Testis (tissue), 3 donors: ENCODE results near the gene MEI4. TPM values are rescaled to one million over a fixed set of nuclear protein-coding genes. Genes with fewer than 3 reads are reported as not detected.

Experiments
- DNase-seq: peaks from one replicate; pipeline ENCODE4 v3.0.0-alpha.2; 2019
- H3K27ac ChIP-seq, 2 donors: fragments of 200-600 bp; sonication (generic); one replicate each; pipeline ENCODE4 v1.5.1; 2019
- H3K27me3 ChIP-seq: fragments of 200-600 bp; sonication (generic); one replicate; pipeline ENCODE4 v1.5.1; 2019
- H3K36me3 ChIP-seq: fragments of 200-600 bp; sonication (generic); one replicate; pipeline ENCODE4 v1.5.1; 2017; ENCODE audit warnings: low read depth; ENCODE audit errors: missing control alignments
- H3K4me1 ChIP-seq: fragments of 200-600 bp; sonication (generic); one replicate; pipeline ENCODE4 v1.5.1; 2019
- H3K4me3 ChIP-seq, 2 donors: fragments of 200-600 bp; sonication (generic); one replicate each; pipeline ENCODE4 v1.5.1; 2017 to 2019
- H3K9me3 ChIP-seq: fragments of 200-600 bp; sonication (generic); one replicate; pipeline ENCODE4 v1.5.1; 2017
- CTCF ChIP-seq, 3 experiments: fragments of 450-650 bp in 2 of 3; fragments of 200-600 bp in 1 of 3; sonication (generic) in 1 of 3; IDR thresholded peaks; one replicate each; pipeline ENCODE4 v1.5.1; 2016 to 2019; ENCODE audit warnings: antibody characterized with exemption in 3 of 3, mild to moderate bottlenecking in 2 of 3, moderate library complexity in 1 of 3
- POLR2A ChIP-seq: fragments of 450-650 bp; IDR thresholded peaks from one replicate; pipeline ENCODE4 v1.6.1; 2017; ENCODE audit warnings: antibody characterized with exemption, mild to moderate bottlenecking, moderate library complexity
- WGBS, 2 donors: methylation state at CpG; one replicate each; pipeline ENCODE4 v1.1.5; 2018; 5-methylcytosine and 5-hydroxymethylcytosine counted together
- intact Hi-C: fragments of 100-400 bp; cut with DNase I; formaldehyde crosslinking; loops from one replicate; pipeline ENCODE4 v1.15.1; 2023; ENCODE audit warnings: low total_unique reads
- polyA plus RNA-seq: library from polyadenylated mRNA; stranded (reverse); fragments of 350-450 nt; fragmentation: Illumina TruSeq; extraction: RNeasy Lipid Tissue Mini Kit (QIAGEN cat#74804); gene quantifications from one replicate; pipeline ENCODE4 v1.2.3, GENCODE V29; 2014; ENCODE audit warnings: low read depth, low replicate concordance; ENCODE audit not compliant: insufficient read depth
- total RNA-seq, 2 donors: library from RNA; depleted of rRNA; stranded (reverse); fragments of >200 nt; gene quantifications; one replicate each; pipeline ENCODE4 v1.2.3, GENCODE V29; 2016

The MEI4 gene
- total and polyA plus RNA-seq, 3 donors from 2014 or later = 6.3 to 7.3 (median 6.9) TPM

- H3K36me3 ChIP-seq = no peaks in the 10 kb centered on the region
- peak; percentile 17 for DNase-seq
- TF ChIP-seq POLR2A = no peak
- no peak for TF ChIP-seq CTCF (IDR thresholded peaks at IDR 0.05)
- H3K4me3 ChIP-seq = no peak overlapping the region
- H3K27me3 ChIP-seq = no peaks in the 10 kb centered on the region
- H3K27ac ChIP-seq = no peak overlapping the region
- intact Hi-C loops = no loop called here
- no peaks in the 10 kb centered on the region for H3K4me1 ChIP-seq
- no peaks in the 10 kb centered on the region for H3K9me3 ChIP-seq
These were observed 204.6 kb downstream of the MEI4 start for GRCh38 chr6:77857421-77857820.

GRCh38 chr6:77876300-77876699 lies 223.5 kb downstream of the MEI4 start:
- no peak for TF ChIP-seq CTCF (IDR thresholded peaks at IDR 0.05)
- no peak for TF ChIP-seq POLR2A
- Histone ChIP-seq H3K4me3 (no peak overlapping the region), H3K4me1 (no peaks in the 10 kb centered on the region), H3K36me3 (no peaks in the 10 kb centered on the region), H3K27me3 (no peaks in the 10 kb centered on the region), H3K27ac (no peak overlapping the region), H3K9me3 (no peaks in the 10 kb centered on the region)
- DNase-seq = no peak
- WGBS, 2 donors = 65 to 93% methylated on average over 2 of the region's 2 CpGs
- intact Hi-C loops = no loop called here

GRCh38 chr6:77879527-77879926 lies 226.7 kb downstream of the MEI4 start:
- intact Hi-C loops = no loop called here
- TF ChIP-seq POLR2A = no peak
- TF ChIP-seq CTCF (IDR thresholded peaks at IDR 0.05) = no peak
- WGBS, 2 donors = 68 to 70% methylated on average over 2 of the region's 2 CpGs

GRCh38 chr6:77880501-77880900 lies 227.7 kb downstream of the MEI4 start:
- intact Hi-C loops = no loop called here
- no peak overlapping the region for H3K27ac ChIP-seq
- H3K4me3 ChIP-seq = no peak overlapping the region
- H3K27me3 ChIP-seq = no peaks in the 10 kb centered on the region
- H3K4me1 ChIP-seq = no peaks in the 10 kb centered on the region
- DNase-seq = no peak
- no peaks in the 10 kb centered on the region for H3K9me3 ChIP-seq
- TF ChIP-seq POLR2A (no peak), CTCF (IDR thresholded peaks at IDR 0.05) (no peak)
- no peaks in the 10 kb centered on the region for H3K36me3 ChIP-seq
- WGBS, 2 donors = 21 to 35% methylated on average over 2 of the region's 2 CpGs

More at GRCh38 chr6:77879527-77879926, 226.7 kb downstream of the MEI4 start:
- Histone ChIP-seq H3K27ac (no peak overlapping the region), H3K27me3 (no peaks in the 10 kb centered on the region), H3K4me1 (no peaks in the 10 kb centered on the region), H3K9me3 (no peaks in the 10 kb centered on the region), H3K36me3 (no peaks in the 10 kb centered on the region), H3K4me3 (no peak overlapping the region)
- no peak for DNase-seq

- H3K27ac ChIP-seq = no peak overlapping the region
- no peaks in the 10 kb centered on the region for H3K27me3 ChIP-seq
- no peaks in the 10 kb centered on the region for H3K36me3 ChIP-seq
- TF ChIP-seq CTCF (IDR thresholded peaks at IDR 0.05) (no peak), POLR2A (no peak)
- intact Hi-C loops = no loop called here
- WGBS, 2 donors = 78 to 90% methylated on average over 2 of the region's 2 CpGs
- no peak overlapping the region for H3K4me3 ChIP-seq
- no peaks in the 10 kb centered on the region for H3K4me1 ChIP-seq
- DNase-seq = no peak
- H3K9me3 ChIP-seq = no peaks in the 10 kb centered on the region
These were observed 231.0 kb downstream of the MEI4 start for GRCh38 chr6:77883851-77884250.
